Measurements from ENCODE around the gene RAD51D. TPM values are rescaled to one million over a fixed set of nuclear protein-coding genes. Genes with fewer than 3 reads are reported as not detected.

RAD51D gene
- total and polyA plus RNA-seq, 2 donors (not counting 3 experiments of a cell fraction or from before 2014, with no cell fraction given): 15.5 to 27.9 TPM

DNA sequence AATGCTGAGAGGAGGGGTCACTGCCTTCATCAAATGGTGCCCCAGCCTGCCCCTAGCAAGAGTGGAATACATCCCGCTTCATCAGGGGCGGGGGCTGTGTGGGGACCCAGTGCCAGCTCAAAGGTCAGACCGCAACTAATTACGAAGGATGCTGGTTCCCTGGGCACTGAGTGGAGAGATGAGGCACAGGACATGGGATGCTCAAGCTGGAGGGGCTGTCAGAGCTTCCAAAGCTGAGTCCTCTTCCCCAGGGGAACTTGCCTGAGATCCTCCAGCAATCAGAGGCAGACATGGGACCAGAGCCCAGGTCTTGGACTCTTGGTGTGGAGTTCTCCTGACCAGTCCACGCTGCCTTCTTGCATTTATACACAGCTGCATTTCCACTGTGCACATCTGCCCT, 46.9 kb upstream of the RAD51D start:
- TF ChIP-seq, protein P1, sequence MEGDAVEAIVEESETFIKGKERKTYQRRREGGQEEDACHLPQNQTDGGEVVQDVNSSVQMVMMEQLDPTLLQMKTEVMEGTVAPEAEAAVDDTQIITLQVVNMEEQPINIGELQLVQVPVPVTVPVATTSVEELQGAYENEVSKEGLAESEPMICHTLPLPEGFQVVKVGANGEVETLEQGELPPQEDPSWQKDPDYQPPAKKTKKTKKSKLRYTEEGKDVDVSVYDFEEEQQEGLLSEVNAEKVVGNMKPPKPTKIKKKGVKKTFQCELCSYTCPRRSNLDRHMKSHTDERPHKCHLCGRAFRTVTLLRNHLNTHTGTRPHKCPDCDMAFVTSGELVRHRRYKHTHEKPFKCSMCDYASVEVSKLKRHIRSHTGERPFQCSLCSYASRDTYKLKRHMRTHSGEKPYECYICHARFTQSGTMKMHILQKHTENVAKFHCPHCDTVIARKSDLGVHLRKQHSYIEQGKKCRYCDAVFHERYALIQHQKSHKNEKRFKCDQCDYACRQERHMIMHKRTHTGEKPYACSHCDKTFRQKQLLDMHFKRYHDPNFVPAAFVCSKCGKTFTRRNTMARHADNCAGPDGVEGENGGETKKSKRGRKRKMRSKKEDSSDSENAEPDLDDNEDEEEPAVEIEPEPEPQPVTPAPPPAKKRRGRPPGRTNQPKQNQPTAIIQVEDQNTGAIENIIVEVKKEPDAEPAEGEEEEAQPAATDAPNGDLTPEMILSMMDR (IDR thresholded peaks at IDR 0.05; ENCODE audit: extremely low read depth in 1 of 2, insufficient read depth in 1 of 2, low read depth in 1 of 2, low read length in 2 of 2): no peak
- Histone ChIP-seq H3K27ac (ENCODE audit: insufficient read depth, low read depth, low read length) (no peak overlapping the region), H2AFZ (ENCODE audit: low read depth, low read length) (no peak overlapping the region), H3K9me3 (replicated peaks; ENCODE audit: control insufficient read depth, insufficient read depth, low read length) (no peaks in the 10 kb centered on the region), H3K36me3 (ENCODE audit: control insufficient read depth in 2 of 2, extremely low read depth in 1 of 2, insufficient read depth in 2 of 2, low read length in 2 of 2) (no peaks in the 10 kb centered on the region), H3K4me3 (replicated peaks in 1 of 3; ENCODE audit: insufficient read depth in 1 of 3, low read depth in 1 of 3, low read length in 3 of 3) (no peak overlapping the region), H3K27me3 (ENCODE audit: control insufficient read depth in 2 of 2, insufficient read depth in 2 of 2, low read length in 2 of 2) (peaks cover 0 to 2% of the 10 kb centered on the region in 2 experiments), H3K9me1 (replicated peaks; ENCODE audit: control insufficient read depth, extremely low read depth, insufficient read depth, low read length) (no peaks in the 10 kb centered on the region), H3K9ac (replicated peaks; ENCODE audit: extremely low read depth, insufficient read depth, low read length) (no peak overlapping the region), H3K4me2 (ENCODE audit: insufficient read depth, low read length) (no peak overlapping the region), H3K4me1 (ENCODE audit: control insufficient read depth, extremely low read depth, insufficient read depth, low read length) (no peaks in the 10 kb centered on the region), H3K79me2 (ENCODE audit: control insufficient read depth, insufficient read depth, low read length) (no peaks in the 10 kb centered on the region), H4K20me1 (replicated peaks; ENCODE audit: control insufficient read depth, extremely low read depth, insufficient read depth, low read length) (no peaks in the 10 kb centered on the region)
- ChIA-PET POLR2A (no interaction called here), CTCF (interaction anchor here (1.3 to 3.9 kb wide), 3 partner anchors 146 to 581 kb away, joined by 3 to 15 read pairs (median 7); no protein-coding TSS in a partner anchor)
- FAIRE-seq (no peak), DNase-seq (ENCODE audit: low read depth, low spot score) (no peak)
- intact Hi-C loops (cut with micrococcal nuclease) (no loop called here), dilution Hi-C loops (cut with MboI; ENCODE audit: extremely low pct_ligation_motif_present, low sequenced_read_pairs) (no loop called here)
- BruUV-seq (replicated peaks): no TSS peak

GRCh38 chr17:35164716-35165115, 45.1 kb upstream of the RAD51D start:
- no peak overlapping the region for H3K4me2 ChIP-seq (ENCODE audit: insufficient read depth, low read length)
- H3K4me1 ChIP-seq (ENCODE audit: control insufficient read depth, extremely low read depth, insufficient read depth, low read length): no peaks in the 10 kb centered on the region
- FAIRE-seq: no peak
- TF ChIP-seq FOS (IDR thresholded peaks at IDR 0.05; ENCODE audit: borderline replicate concordance, insufficient read depth, low read length): no peak
- no peak for TF ChIP-seq GATA2 (IDR thresholded peaks at IDR 0.05; ENCODE audit: insufficient read depth, insufficient read length, low read depth, low read length)
- TF ChIP-seq MYC (IDR thresholded peaks at IDR 0.05; ENCODE audit: low read depth, low read length): no peak
- TF ChIP-seq, protein P2, sequence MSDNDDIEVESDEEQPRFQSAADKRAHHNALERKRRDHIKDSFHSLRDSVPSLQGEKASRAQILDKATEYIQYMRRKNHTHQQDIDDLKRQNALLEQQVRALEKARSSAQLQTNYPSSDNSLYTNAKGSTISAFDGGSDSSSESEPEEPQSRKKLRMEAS (IDR thresholded peaks at IDR 0.05; ENCODE audit: insufficient read depth, insufficient read length): no peak
- TF ChIP-seq, protein P1 (IDR thresholded peaks at IDR 0.05; ENCODE audit: extremely low read depth in 1 of 2, insufficient read depth in 1 of 2, low read depth in 1 of 2, low read length in 2 of 2): no peak
- TF ChIP-seq POLR2AphosphoS5 (IDR thresholded peaks at IDR 0.05; ENCODE audit: insufficient read depth, low read depth, low read length): no peak
- TF ChIP-seq POLR2A (IDR thresholded peaks at IDR 0.05; ENCODE audit: low read depth, low read length): no peak
- no peak for TF ChIP-seq EZH2 (IDR thresholded peaks at IDR 0.05; ENCODE audit: borderline replicate concordance, low read depth, low read length, severe bottlenecking)
- no peak for TF ChIP-seq JUN (IDR thresholded peaks at IDR 0.05; ENCODE audit: borderline replicate concordance, insufficient read depth, insufficient read length, low read depth)
- dilution Hi-C loops (cut with MboI; ENCODE audit: extremely low pct_ligation_motif_present, low sequenced_read_pairs): no loop called here
- H3K9me3 ChIP-seq (replicated peaks; ENCODE audit: control insufficient read depth, insufficient read depth, low read length): no peaks in the 10 kb centered on the region
- no TSS peak for BruUV-seq (replicated peaks)
- H3K9me1 ChIP-seq (replicated peaks; ENCODE audit: control insufficient read depth, extremely low read depth, insufficient read depth, low read length): no peaks in the 10 kb centered on the region
- intact Hi-C loops (cut with micrococcal nuclease): no loop called here
- H3K27ac ChIP-seq (ENCODE audit: insufficient read depth, low read depth, low read length): no peak overlapping the region
- POLR2A ChIA-PET: no interaction called here
- H3K36me3 ChIP-seq (ENCODE audit: control insufficient read depth in 2 of 2, extremely low read depth in 1 of 2, insufficient read depth in 2 of 2, low read length in 2 of 2): no peaks in the 10 kb centered on the region
- H3K27me3 ChIP-seq (ENCODE audit: control insufficient read depth in 2 of 2, insufficient read depth in 2 of 2, low read length in 2 of 2): peaks cover 2 to 7% of the 10 kb centered on the region in 2 experiments
- CTCF ChIA-PET: interaction anchor here (3.9 kb wide), 1 partner anchor 375 kb away, joined by 15 read pairs; no protein-coding TSS in a partner anchor
- no peaks in the 10 kb centered on the region for H3K79me2 ChIP-seq (ENCODE audit: control insufficient read depth, insufficient read depth, low read length)
- H3K9ac ChIP-seq (replicated peaks; ENCODE audit: extremely low read depth, insufficient read depth, low read length): no peak overlapping the region
- no peaks in the 10 kb centered on the region for H4K20me1 ChIP-seq (replicated peaks; ENCODE audit: control insufficient read depth, extremely low read depth, insufficient read depth, low read length)
- H2AFZ ChIP-seq (ENCODE audit: low read depth, low read length): no peak overlapping the region
- H3K4me3 ChIP-seq (replicated peaks in 1 of 3; ENCODE audit: insufficient read depth in 1 of 3, low read depth in 1 of 3, low read length in 3 of 3): no peak overlapping the region
- no peak for DNase-seq (ENCODE audit: low read depth, low spot score)

Data from endothelial cell of umbilical vein (primary cell).